Melanocyte of skin (primary cell): ENCODE results near the gene NAB1. TPM values are rescaled to one million over a fixed set of nuclear protein-coding genes. Genes with fewer than 3 reads are reported as not detected.

Experiments used
- total RNA-seq, 2 donors: library from RNA; depleted of rRNA; stranded (reverse); fragments of >200 nt; gene quantifications; 2 replicates each; pipeline ENCODE4 v1.2.3, GENCODE V29; 2012

The NAB1 gene
- 10 to 100 TPM; 33.3 to 63.0 TPM for total RNA-seq

GRCh38 chr2:190649035-190649797, at the start of gene NAB1:
TSS of gene NAB1 (plus strand) at chr2:190649083. CDS start at chr2:190659177, 10,094 bp downstream.

Other genes with a start within 250 kb of the NAB1 start
- 10 to 100 TPM in 1 of 2 donors, 1 to 10 TPM in 1; 8.0 to 16.2 TPM for gene MFSD6, start 240.7 kb upstream of the NAB1 start, total RNA-seq
- 1 to 10 TPM; 8.7 to 9.6 TPM for gene NEMP2, start 114.4 kb upstream of the NAB1 start, total RNA-seq
- 100 to 1,000 TPM in 1 of 2 donors, 10 to 100 TPM in 1; 55.7 to 126 TPM for gene GLS, start 231.7 kb downstream of the NAB1 start, total RNA-seq